ENCODE results near the gene PROSER2.

PROSER2 gene

DNA sequence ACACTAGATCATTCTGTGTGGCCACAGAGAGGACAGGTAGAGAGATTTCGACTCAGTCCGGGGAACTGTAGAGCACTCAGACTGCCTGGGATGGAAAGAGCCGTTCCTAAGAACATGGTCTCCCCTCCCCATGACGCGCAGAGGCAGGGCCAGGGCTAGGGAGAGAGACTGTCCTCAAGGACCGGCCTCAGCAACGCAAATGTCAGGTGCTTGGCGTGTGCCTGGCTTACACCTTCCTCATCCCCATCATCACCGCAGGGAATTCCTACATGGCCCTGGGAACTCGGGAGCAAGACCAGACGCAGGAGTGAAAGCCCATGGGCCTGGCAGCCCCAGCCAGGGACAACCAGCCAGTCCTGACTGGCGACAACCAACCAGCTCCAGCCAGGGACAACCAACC lies 55.6 kb downstream of the PROSER2 start:
- Histone ChIP-seq H4K20me1 (ENCODE audit: control insufficient read depth, insufficient read depth, low read depth, low read length) (no peaks in the 10 kb centered on the region), H3K36me3 (ENCODE audit: control insufficient read depth, low read length) (no peaks in the 10 kb centered on the region), H3K4me2 (ENCODE audit: low read length) (no peak overlapping the region), H3K27ac (ENCODE audit: low read depth, low read length) (no peak overlapping the region), H3K4me1 (ENCODE audit: control insufficient read depth, low read length) (peaks cover 9% of the 10 kb centered on the region), H3K4me3 (ENCODE audit: low read length) (no peak overlapping the region), H3K9me2 (replicated peaks; ENCODE audit: control insufficient read depth, low read length) (no peaks in the 10 kb centered on the region), H3K9me3 (ENCODE audit: control insufficient read depth, insufficient read depth, low read length) (no peaks in the 10 kb centered on the region), H3F3A (ENCODE audit: control insufficient read depth, insufficient read depth) (no peaks in the 10 kb centered on the region), H3K79me2 (ENCODE audit: control insufficient read depth, low read length) (no peaks in the 10 kb centered on the region), H3K27me3 (ENCODE audit: control insufficient read depth, low read length) (no peaks in the 10 kb centered on the region)
- no peak for TF ChIP-seq EZH2phosphoT487 (IDR thresholded peaks at IDR 0.05; ENCODE audit: borderline replicate concordance, low read length)
- TF ChIP-seq, protein P1, sequence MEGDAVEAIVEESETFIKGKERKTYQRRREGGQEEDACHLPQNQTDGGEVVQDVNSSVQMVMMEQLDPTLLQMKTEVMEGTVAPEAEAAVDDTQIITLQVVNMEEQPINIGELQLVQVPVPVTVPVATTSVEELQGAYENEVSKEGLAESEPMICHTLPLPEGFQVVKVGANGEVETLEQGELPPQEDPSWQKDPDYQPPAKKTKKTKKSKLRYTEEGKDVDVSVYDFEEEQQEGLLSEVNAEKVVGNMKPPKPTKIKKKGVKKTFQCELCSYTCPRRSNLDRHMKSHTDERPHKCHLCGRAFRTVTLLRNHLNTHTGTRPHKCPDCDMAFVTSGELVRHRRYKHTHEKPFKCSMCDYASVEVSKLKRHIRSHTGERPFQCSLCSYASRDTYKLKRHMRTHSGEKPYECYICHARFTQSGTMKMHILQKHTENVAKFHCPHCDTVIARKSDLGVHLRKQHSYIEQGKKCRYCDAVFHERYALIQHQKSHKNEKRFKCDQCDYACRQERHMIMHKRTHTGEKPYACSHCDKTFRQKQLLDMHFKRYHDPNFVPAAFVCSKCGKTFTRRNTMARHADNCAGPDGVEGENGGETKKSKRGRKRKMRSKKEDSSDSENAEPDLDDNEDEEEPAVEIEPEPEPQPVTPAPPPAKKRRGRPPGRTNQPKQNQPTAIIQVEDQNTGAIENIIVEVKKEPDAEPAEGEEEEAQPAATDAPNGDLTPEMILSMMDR (IDR thresholded peaks at IDR 0.05; ENCODE audit: low read depth, low read length, poor library complexity, severe bottlenecking): no peak

DNA sequence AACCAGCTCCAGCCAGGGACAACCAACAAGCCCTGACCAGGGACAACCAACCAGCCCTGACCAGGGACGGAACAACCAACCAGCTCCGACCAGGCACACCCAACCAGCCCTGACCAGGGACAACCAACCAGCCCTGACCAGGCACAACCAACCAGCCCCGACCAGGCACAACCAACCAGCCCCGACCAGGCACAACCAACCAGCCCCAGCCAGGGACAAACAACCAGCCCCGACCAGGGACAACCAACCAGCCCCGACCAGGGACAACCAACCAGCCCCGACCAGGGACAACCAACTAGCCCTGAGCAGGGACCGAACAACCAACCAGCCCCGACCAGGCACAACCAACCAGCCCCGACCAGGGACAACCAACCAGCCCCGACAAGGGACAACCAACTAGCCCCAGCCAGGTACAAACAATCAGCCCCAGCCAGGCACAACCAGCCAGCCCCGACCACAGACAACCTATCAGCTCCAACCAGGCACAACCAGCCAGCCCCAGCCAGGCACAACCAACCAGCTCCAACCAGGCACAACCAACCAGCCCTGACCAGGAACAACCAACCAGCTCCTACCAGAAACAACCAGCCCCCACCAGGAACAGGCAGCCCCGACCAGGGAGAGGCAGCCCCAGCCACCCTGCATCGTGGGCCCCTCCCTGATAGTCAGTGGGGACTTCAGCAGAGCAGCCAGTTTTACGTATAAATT lies 56.4 kb downstream of the PROSER2 start:
- peaks cover 5% of the 10 kb centered on the region for H3K4me1 ChIP-seq (ENCODE audit: control insufficient read depth, low read length)
- no peaks in the 10 kb centered on the region for H3F3A ChIP-seq (ENCODE audit: control insufficient read depth, insufficient read depth)

DNA sequence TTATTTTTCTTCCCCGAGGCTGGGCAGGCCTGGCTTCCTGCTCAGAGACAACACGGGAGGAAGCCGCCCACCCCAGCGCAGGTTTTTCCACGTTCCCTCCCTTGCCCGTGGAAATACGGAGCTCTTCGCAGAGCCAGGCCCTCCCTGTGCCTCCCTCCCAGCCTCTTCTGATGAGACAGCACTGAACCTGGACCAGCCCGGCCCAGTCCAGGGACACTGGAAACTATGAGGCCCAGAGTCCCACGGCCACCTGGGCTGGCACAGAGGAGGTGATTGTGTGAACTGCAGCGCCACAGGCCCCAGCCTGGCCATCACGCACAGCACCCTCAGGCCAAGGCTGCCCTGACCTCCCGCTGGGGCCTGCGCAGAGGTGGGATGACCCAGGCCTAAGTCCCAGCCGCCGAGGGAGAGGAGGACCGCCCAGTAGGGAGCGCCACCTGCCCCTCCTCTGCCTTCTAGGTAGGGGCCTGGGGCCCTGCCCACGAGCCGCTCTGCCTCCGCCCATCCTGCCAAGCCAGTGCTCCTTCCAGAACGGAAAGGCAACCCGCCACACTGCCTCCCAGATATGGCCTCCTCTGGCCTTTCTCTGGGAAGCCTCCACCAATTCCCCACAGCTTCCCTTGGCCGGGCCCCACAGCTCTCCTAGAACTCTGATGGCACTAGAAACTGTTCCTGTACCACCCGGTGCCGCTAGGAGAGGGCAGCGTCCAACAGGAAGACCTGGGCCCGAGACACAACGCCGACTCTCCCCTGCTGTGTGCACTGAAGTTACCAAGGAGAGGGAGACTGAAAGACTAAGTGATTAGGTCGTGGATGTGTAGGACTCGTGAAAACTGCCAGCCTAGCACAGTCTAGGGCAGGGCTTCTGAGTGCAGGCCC lies 57.2 kb downstream of the PROSER2 start:
- no peaks in the 10 kb centered on the region for H3K36me3 ChIP-seq (ENCODE audit: control insufficient read depth, low read length)
- no peaks in the 10 kb centered on the region for H4K20me1 ChIP-seq (ENCODE audit: control insufficient read depth, insufficient read depth, low read depth, low read length)
- TF ChIP-seq, protein P1 (IDR thresholded peaks at IDR 0.05; ENCODE audit: low read depth, low read length, poor library complexity, severe bottlenecking): no peak
- no peak for TF ChIP-seq EZH2phosphoT487 (IDR thresholded peaks at IDR 0.05; ENCODE audit: borderline replicate concordance, low read length)
- H3K9me3 ChIP-seq (ENCODE audit: control insufficient read depth, insufficient read depth, low read length): no peaks in the 10 kb centered on the region
- H3K4me3 ChIP-seq (ENCODE audit: low read length): no peak overlapping the region
- H3F3A ChIP-seq (ENCODE audit: control insufficient read depth, insufficient read depth): no peaks in the 10 kb centered on the region
- H3K27ac ChIP-seq (ENCODE audit: low read depth, low read length): no peak overlapping the region
- no peaks in the 10 kb centered on the region for H3K9me2 ChIP-seq (replicated peaks; ENCODE audit: control insufficient read depth, low read length)
- no peaks in the 10 kb centered on the region for H3K4me1 ChIP-seq (ENCODE audit: control insufficient read depth, low read length)
- H3K27me3 ChIP-seq (ENCODE audit: control insufficient read depth, low read length): no peaks in the 10 kb centered on the region
- H3K4me2 ChIP-seq (ENCODE audit: low read length): no peak overlapping the region
- H3K79me2 ChIP-seq (ENCODE audit: control insufficient read depth, low read length): no peaks in the 10 kb centered on the region

More for the DNA sequence above, 56.4 kb downstream of the PROSER2 start:
- Histone ChIP-seq H3K27ac (ENCODE audit: low read depth, low read length) (no peak overlapping the region), H3K79me2 (ENCODE audit: control insufficient read depth, low read length) (no peaks in the 10 kb centered on the region), H4K20me1 (ENCODE audit: control insufficient read depth, insufficient read depth, low read depth, low read length) (no peaks in the 10 kb centered on the region), H3K36me3 (ENCODE audit: control insufficient read depth, low read length) (no peaks in the 10 kb centered on the region), H3K9me3 (ENCODE audit: control insufficient read depth, insufficient read depth, low read length) (no peaks in the 10 kb centered on the region), H3K9me2 (replicated peaks; ENCODE audit: control insufficient read depth, low read length) (no peaks in the 10 kb centered on the region), H3K27me3 (ENCODE audit: control insufficient read depth, low read length) (no peaks in the 10 kb centered on the region), H3K4me2 (ENCODE audit: low read length) (no peak overlapping the region), H3K4me3 (ENCODE audit: low read length) (no peak overlapping the region)
- TF ChIP-seq EZH2phosphoT487 (IDR thresholded peaks at IDR 0.05; ENCODE audit: borderline replicate concordance, low read length): no peak
- TF ChIP-seq, protein P1 (IDR thresholded peaks at IDR 0.05; ENCODE audit: low read depth, low read length, poor library complexity, severe bottlenecking): no peak
